HFFc6 (cell line): Measurements from ENCODE around the gene FNTB. TPM values are rescaled to one million over a fixed set of nuclear protein-coding genes. Genes with fewer than 3 reads are reported as not detected.

Experiments used
- DNase-seq: peaks from one replicate; pipeline ENCODE4 v3.0.0-alpha.2; 2018
- H3K27ac Mint-ChIP-seq: 2 replicates; pipeline ENCODE4 v1.8.0; 2020; ENCODE audit warnings: mild to moderate bottlenecking, mixed read lengths
- H3K27me3 Mint-ChIP-seq: 2 replicates; pipeline ENCODE4 v1.8.0; 2021; ENCODE audit warnings: mild to moderate bottlenecking, moderate library complexity, mixed read lengths; ENCODE audit not compliant: insufficient read depth
- H3K36me3 Mint-ChIP-seq: 2 replicates; pipeline ENCODE4 v1.8.0; 2021; ENCODE audit warnings: low read depth, mixed read lengths
- H3K4me1 Mint-ChIP-seq: 2 replicates; pipeline ENCODE4 v1.8.0; 2020; ENCODE audit warnings: low read depth, mixed read lengths
- H3K4me3 Mint-ChIP-seq: 2 replicates; pipeline ENCODE4 v1.8.0; 2020; ENCODE audit warnings: mild to moderate bottlenecking, moderate library complexity, mixed read lengths
- H3K9me3 Mint-ChIP-seq: 2 replicates; pipeline ENCODE4 v1.8.0; 2020; ENCODE audit warnings: mild to moderate bottlenecking, mixed read lengths
- CTCF ChIP-seq: fragments of 200-600 bp; sonication (generic); IDR thresholded peaks from 2 replicates; pipeline ENCODE4 v1.5.0; 2021; ENCODE audit warnings: antibody characterized with exemption, mild to moderate bottlenecking
- total RNA-seq, 6 experiments: library from RNA; stranded (reverse); fragmentation: NEBNext Ultra II Directional; extraction: Animal tissue kit (Norgen Biotek cat#: 25700); gene quantifications; 2 replicates in 1 of 6; 3 replicates in 5 of 6; pipeline ENCODE4 v1.2.3, GENCODE V29; 2021

Gene FNTB
- total RNA-seq, 6 experiments from 2014 or later, result 14.1 to 22.7 (median 18.0) TPM

GRCh38 chr14:64950889-64951288 is 35.8 kb upstream of the FNTB start:
- TF ChIP-seq CTCF, result no peak
- no peak for DNase-seq
- no peak overlapping the region for H3K4me3 Mint-ChIP-seq
- no peaks in the 10 kb centered on the region for H3K9me3 Mint-ChIP-seq
- no peaks in the 10 kb centered on the region for H3K4me1 Mint-ChIP-seq
- H3K36me3 Mint-ChIP-seq, result no peaks in the 10 kb centered on the region
- H3K27ac Mint-ChIP-seq, result no peak overlapping the region
- H3K27me3 Mint-ChIP-seq, result no peaks in the 10 kb centered on the region; the same call in 1 of the 2 replicates

GRCh38 chr14:64951291-64951690 is 35.4 kb upstream of the FNTB start:
- Mint-ChIP-seq H3K36me3 (no peaks in the 10 kb centered on the region), H3K4me3 (no peak overlapping the region), H3K4me1 (no peaks in the 10 kb centered on the region), H3K27ac (no peak overlapping the region), H3K9me3 (no peaks in the 10 kb centered on the region), H3K27me3 (no peaks in the 10 kb centered on the region; the same call in 1 of the 2 replicates)
- no peak for TF ChIP-seq CTCF
- no peak for DNase-seq

GRCh38 chr14:64951724-64952123 is 35.0 kb upstream of the FNTB start:
- H3K27me3 Mint-ChIP-seq, result no peaks in the 10 kb centered on the region; the same call in 1 of the 2 replicates
- no peak overlapping the region for H3K27ac Mint-ChIP-seq
- DNase-seq, result no peak
- no peaks in the 10 kb centered on the region for H3K9me3 Mint-ChIP-seq
- H3K36me3 Mint-ChIP-seq, result no peaks in the 10 kb centered on the region
- TF ChIP-seq CTCF, result no peak
- no peak overlapping the region for H3K4me3 Mint-ChIP-seq
- no peaks in the 10 kb centered on the region for H3K4me1 Mint-ChIP-seq

GRCh38 chr14:64952598-64953309 is 33.9 kb upstream of the FNTB start:
- H3K36me3 Mint-ChIP-seq, result no peaks in the 10 kb centered on the region
- DNase-seq, result no peak
- no peak overlapping the region for H3K4me3 Mint-ChIP-seq
- H3K27ac Mint-ChIP-seq, result no peak overlapping the region
- no peaks in the 10 kb centered on the region for H3K4me1 Mint-ChIP-seq
- no peak; the same call in 1 of the 2 replicates for TF ChIP-seq CTCF
- no peaks in the 10 kb centered on the region; the same call in 1 of the 2 replicates for H3K27me3 Mint-ChIP-seq
- H3K9me3 Mint-ChIP-seq, result no peaks in the 10 kb centered on the region

GRCh38 chr14:64953310-64953654 is 33.4 kb upstream of the FNTB start:
- H3K4me1 Mint-ChIP-seq, result no peaks in the 10 kb centered on the region
- H3K27ac Mint-ChIP-seq, result no peak overlapping the region
- TF ChIP-seq CTCF, result no peak
- no peak overlapping the region for H3K4me3 Mint-ChIP-seq
- no peaks in the 10 kb centered on the region; the same call in 1 of the 2 replicates for H3K27me3 Mint-ChIP-seq
- no peaks in the 10 kb centered on the region for H3K36me3 Mint-ChIP-seq
- DNase-seq, result no peak
- H3K9me3 Mint-ChIP-seq, result no peaks in the 10 kb centered on the region
